BJ (cell line): ENCODE measurements around the gene LAMA3. TPM values are rescaled to one million over a fixed set of nuclear protein-coding genes. Genes with fewer than 3 reads are reported as not detected.

ENCODE experiments used
- CTCF ChIA-PET: fragments of 350-600 bp; formaldehyde crosslinking; extraction: SDS; loops from one replicate; lab custom pipeline; 2021; ENCODE audit warnings: antibody characterized with exemption, inconsistent platforms; lab: Yijun Ruan, JAX
- POLR2A ChIA-PET: fragments of 300-600 bp; sonication (Branson Sonifier 250); formaldehyde crosslinking; extraction: SDS; loops from one replicate; lab custom pipeline; 2021; ENCODE audit warnings: antibody characterized with exemption; lab: Charles Lee
- DNase-seq: peaks from one replicate; pipeline ENCODE4 v3.0.0-alpha.2; 2011; ENCODE audit warnings: low read depth
- H3K27me3 ChIP-seq: 2 replicates; pipeline ENCODE4 v1.6.0; 2011; ENCODE audit warnings: low read length; ENCODE audit not compliant: control insufficient read depth, insufficient read depth
- H3K36me3 ChIP-seq: 2 replicates; pipeline ENCODE4 v1.5.1; 2011; ENCODE audit warnings: low read length; ENCODE audit not compliant: control insufficient read depth, insufficient read depth
- H3K4me3 ChIP-seq: 2 replicates; pipeline ENCODE4 v1.5.1; 2011; ENCODE audit warnings: low read depth, mild to moderate bottlenecking, control low read depth, low read length
- polyA plus RNA-seq: library from polyadenylated mRNA; depleted of rRNA; stranded (reverse); fragments of >200 nt; gene quantifications from 2 replicates; pipeline ENCODE4 v1.2.3, GENCODE V29; 2011
- TF ChIP-seq, protein P1 (sequence below): IDR thresholded peaks from 2 replicates; pipeline ENCODE4 v1.5.1; 2011; ENCODE audit warnings: low read depth, mild to moderate bottlenecking, control low read depth, inconsistent platforms, low read length, moderate library complexity; ENCODE audit not compliant: insufficient read depth

LAMA3 gene
- polyA plus RNA-seq, 1 experiment: 5.6 TPM

DNA sequence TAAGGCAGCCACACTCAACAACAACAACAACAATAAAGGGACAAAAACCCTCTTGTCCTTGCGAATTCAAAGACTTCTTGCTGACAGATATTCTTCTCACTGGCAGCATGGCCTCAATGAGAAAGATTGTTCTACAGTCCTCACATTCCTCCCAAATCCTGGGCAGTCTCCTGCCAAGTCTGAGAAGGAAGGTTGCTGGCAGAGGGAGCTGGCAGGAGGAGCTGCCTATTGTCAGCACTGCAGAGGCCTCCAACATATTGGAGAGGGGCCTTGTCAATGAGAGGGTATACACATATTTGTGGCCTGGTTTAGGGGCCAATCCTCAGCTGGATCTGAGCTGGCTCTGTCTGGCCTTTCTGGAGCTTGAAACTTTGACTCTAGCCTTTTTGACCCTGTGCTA is 63.5 kb downstream of the LAMA3 start:
- POLR2A ChIA-PET: no interaction called here
- TF ChIP-seq, protein P1, sequence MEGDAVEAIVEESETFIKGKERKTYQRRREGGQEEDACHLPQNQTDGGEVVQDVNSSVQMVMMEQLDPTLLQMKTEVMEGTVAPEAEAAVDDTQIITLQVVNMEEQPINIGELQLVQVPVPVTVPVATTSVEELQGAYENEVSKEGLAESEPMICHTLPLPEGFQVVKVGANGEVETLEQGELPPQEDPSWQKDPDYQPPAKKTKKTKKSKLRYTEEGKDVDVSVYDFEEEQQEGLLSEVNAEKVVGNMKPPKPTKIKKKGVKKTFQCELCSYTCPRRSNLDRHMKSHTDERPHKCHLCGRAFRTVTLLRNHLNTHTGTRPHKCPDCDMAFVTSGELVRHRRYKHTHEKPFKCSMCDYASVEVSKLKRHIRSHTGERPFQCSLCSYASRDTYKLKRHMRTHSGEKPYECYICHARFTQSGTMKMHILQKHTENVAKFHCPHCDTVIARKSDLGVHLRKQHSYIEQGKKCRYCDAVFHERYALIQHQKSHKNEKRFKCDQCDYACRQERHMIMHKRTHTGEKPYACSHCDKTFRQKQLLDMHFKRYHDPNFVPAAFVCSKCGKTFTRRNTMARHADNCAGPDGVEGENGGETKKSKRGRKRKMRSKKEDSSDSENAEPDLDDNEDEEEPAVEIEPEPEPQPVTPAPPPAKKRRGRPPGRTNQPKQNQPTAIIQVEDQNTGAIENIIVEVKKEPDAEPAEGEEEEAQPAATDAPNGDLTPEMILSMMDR: no peak
- CTCF ChIA-PET: interaction anchor here (0.9 kb wide), 1 partner anchor 14 kb away, joined by 4 read pairs; no protein-coding TSS in a partner anchor
- H3K4me3 ChIP-seq: no peak overlapping the region
- DNase-seq: no peak
- no peaks in the 10 kb centered on the region for H3K27me3 ChIP-seq
- H3K36me3 ChIP-seq: no peaks in the 10 kb centered on the region

DNA sequence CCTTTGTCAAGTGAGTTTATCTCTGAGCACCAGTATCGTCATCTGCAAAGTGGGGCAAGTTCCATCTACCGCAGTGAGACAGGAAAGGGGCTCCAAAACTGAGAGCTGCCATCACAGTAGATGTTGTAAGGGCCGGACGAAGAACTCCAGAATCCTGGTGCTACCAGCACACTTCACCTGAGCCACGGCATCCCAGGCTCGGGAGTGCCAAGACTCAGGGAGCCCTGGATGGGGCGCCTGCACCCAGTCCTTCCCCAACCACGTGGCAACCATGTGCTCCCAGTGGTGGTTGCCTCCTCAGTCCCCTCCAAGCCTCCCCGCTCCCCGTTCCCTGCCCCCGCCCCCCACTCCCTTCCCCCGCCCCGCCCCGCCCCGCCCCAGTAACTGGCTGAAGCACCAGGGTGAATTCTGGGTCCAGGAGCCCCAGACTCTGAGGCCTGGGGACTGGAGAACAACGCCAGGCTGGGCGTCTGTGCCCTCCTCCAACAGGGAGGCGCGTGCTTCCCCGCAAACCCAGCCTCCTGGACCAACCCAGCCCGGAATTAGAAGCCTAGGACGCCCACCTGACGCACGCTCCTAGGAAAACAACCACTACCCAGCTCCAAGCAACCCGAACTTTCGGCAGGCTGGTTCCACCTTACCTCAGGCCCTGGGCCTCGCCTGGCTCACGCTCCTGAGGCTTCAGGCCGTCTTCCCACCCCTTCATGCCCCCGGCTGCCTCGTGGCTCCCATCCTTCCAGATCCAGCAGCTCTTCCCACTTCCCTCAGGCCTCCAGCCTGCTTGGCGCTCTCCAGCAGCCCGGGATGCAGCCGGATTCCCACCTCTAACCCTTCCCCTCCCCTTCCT is 67.6 kb downstream of the LAMA3 start:
- Histone ChIP-seq H3K4me3 (no peak overlapping the region), H3K27me3 (no peaks in the 10 kb centered on the region), H3K36me3 (no peaks in the 10 kb centered on the region)
- ChIA-PET POLR2A (no interaction called here), CTCF (no interaction called here)
- TF ChIP-seq, protein P1: no peak
- no peak for DNase-seq

DNA sequence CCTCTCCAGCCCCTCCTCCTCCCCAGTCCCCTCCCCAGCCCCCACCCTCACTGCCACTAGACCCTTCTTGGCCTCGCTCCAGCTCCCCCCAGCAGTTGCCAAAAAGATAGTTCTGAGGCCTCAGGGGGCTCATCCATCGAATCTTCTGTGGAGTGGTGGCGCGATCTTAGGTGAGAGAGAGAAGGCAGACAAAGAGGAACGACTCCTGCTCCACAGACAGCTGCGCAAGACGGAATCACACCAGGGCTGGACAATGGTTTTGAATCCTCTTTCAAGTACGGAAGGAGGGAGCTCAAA is 68.1 kb downstream of the LAMA3 start:
- H3K27me3 ChIP-seq: no peaks in the 10 kb centered on the region
- ChIA-PET POLR2A (no interaction called here), CTCF (no interaction called here)
- no peak for DNase-seq
- no peaks in the 10 kb centered on the region for H3K36me3 ChIP-seq
- TF ChIP-seq, protein P1: no peak
- no peak overlapping the region for H3K4me3 ChIP-seq

DNA sequence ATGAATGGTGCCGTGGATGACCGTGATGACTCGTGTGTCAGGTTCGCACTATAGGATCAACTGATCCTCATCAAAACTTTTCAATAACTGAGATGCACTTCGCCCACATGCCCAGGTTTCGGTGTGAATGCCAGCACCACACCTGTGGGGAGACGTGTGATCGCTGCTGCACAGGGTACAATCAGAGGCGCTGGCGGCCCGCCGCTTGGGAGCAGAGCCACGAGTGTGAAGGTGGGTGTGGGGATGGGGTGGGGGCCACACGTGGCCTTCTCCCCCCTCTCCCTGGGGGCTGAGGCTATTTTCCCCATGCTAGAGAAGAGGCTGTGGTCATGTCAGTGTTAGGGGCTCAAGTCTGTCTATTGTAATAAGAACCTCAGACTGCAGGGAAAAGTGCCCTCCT is 69.0 kb downstream of the LAMA3 start:
- no peaks in the 10 kb centered on the region for H3K36me3 ChIP-seq
- TF ChIP-seq, protein P1: no peak
- CTCF ChIA-PET: no interaction called here
- DNase-seq: no peak
- no peaks in the 10 kb centered on the region for H3K27me3 ChIP-seq
- no peak overlapping the region for H3K4me3 ChIP-seq
- POLR2A ChIA-PET: no interaction called here

DNA sequence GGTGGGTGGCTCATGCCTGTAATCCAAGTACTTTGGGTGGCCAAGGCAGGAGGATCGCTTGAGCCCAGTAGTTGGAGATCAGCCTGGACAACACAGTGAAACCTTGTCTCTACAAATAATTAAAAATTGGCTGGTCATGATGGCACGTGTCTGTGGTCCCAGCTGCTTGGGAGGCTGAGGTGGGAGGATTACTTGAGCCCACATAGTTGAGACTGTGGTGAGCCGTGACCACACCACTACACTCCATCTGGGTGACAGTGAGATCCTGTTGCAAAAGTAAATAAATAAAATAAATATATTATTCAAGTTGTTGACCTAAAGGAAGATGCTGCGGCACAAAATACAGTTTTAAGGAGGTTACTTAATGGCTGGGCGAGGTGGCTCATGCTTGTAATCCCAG is 72.7 kb downstream of the LAMA3 start:
- Histone ChIP-seq H3K27me3 (no peaks in the 10 kb centered on the region), H3K36me3 (no peaks in the 10 kb centered on the region), H3K4me3 (no peak overlapping the region)
- DNase-seq: no peak
- ChIA-PET POLR2A (no interaction called here), CTCF (interaction anchor here (1.3 to 1.6 kb wide), 2 partner anchors 14 to 18 kb away, joined by 3 read pairs; no protein-coding TSS in a partner anchor)
- TF ChIP-seq, protein P1: no peak
